Mesothelial cell of epicardium (in vitro differentiated cells): ENCODE measurements around the gene FAM89B. TPM values are rescaled to one million over a fixed set of nuclear protein-coding genes. Genes with fewer than 3 reads are reported as not detected.

Source experiments
- DNase-seq, 2 experiments: peaks; one replicate each; pipeline ENCODE4 v3.0.0; 2021; ENCODE audit warnings: low spot score in 2 of 2; ENCODE audit not compliant: unreplicated experiment in 2 of 2
- H3K27ac Mint-ChIP-seq: 2 replicates; pipeline ENCODE4 v1.8.0; 2021; ENCODE audit warnings: mixed read lengths
- H3K27me3 Mint-ChIP-seq: 2 replicates; pipeline ENCODE4 v1.8.0; 2021; ENCODE audit warnings: low read depth, mixed read lengths
- H3K36me3 Mint-ChIP-seq: 2 replicates; pipeline ENCODE4 v1.8.0; 2021; ENCODE audit warnings: mixed read lengths
- H3K4me1 Mint-ChIP-seq: 2 replicates; pipeline ENCODE4 v1.8.0; 2021; ENCODE audit warnings: mixed read lengths
- H3K4me3 Mint-ChIP-seq: 2 replicates; pipeline ENCODE4 v1.8.0; 2021; ENCODE audit warnings: mild to moderate bottlenecking, moderate library complexity, mixed read lengths
- H3K9me3 Mint-ChIP-seq: 2 replicates; pipeline ENCODE4 v1.8.0; 2021; ENCODE audit warnings: mixed read lengths
- total RNA-seq: library from RNA; stranded (reverse); gene quantifications from 3 replicates; pipeline ENCODE4 v1.2.1, GENCODE V29; 2021
- TF ChIP-seq, protein P1 (sequence below): fragments of 200-600 bp; sonication (generic); IDR thresholded peaks from one replicate; pipeline ENCODE4 v1.5.0; 2021; ENCODE audit warnings: antibody characterized with exemption; ENCODE audit not compliant: unreplicated experiment

Gene FAM89B
- total RNA-seq, 1 donor from 2014 or later: 57.6 TPM

GRCh38 chr11:65585396-65586246, 13.3 kb downstream of the FAM89B start:
- Mint-ChIP-seq H3K27me3 (peaks cover 9% of the 10 kb centered on the region), H3K9me3 (no peaks in the 10 kb centered on the region), H3K36me3 (peaks cover 7% of the 10 kb centered on the region), H3K4me3 (no peak overlapping the region), H3K4me1 (peaks cover 4% of the 10 kb centered on the region), H3K27ac (no peak overlapping the region)
- DNase-seq: no peak
- TF ChIP-seq, protein P1, sequence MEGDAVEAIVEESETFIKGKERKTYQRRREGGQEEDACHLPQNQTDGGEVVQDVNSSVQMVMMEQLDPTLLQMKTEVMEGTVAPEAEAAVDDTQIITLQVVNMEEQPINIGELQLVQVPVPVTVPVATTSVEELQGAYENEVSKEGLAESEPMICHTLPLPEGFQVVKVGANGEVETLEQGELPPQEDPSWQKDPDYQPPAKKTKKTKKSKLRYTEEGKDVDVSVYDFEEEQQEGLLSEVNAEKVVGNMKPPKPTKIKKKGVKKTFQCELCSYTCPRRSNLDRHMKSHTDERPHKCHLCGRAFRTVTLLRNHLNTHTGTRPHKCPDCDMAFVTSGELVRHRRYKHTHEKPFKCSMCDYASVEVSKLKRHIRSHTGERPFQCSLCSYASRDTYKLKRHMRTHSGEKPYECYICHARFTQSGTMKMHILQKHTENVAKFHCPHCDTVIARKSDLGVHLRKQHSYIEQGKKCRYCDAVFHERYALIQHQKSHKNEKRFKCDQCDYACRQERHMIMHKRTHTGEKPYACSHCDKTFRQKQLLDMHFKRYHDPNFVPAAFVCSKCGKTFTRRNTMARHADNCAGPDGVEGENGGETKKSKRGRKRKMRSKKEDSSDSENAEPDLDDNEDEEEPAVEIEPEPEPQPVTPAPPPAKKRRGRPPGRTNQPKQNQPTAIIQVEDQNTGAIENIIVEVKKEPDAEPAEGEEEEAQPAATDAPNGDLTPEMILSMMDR: no peak

DNA sequence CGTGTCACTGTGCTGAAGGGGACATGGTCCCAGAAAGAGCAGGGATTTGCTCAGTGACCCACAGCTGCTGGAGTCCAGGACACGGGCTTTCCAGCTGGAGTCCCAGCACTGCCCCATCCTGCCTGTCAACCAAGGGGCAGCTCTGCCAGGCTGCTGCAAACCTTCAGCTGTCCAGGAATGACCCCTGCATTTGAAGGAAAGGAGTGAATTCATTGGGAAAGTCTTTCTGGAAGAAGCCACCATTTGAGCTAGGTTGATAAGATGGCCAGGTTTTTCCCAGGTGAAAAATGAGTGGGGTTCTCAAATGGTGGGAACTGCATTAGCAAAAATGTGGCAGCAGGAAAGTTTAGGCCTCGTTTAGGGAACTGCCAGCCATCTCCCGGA, 13.9 kb downstream of the FAM89B start:
- H3K9me3 Mint-ChIP-seq: no peaks in the 10 kb centered on the region
- no peak overlapping the region for H3K27ac Mint-ChIP-seq
- no peak overlapping the region for H3K4me3 Mint-ChIP-seq
- TF ChIP-seq, protein P1: no peak
- H3K36me3 Mint-ChIP-seq: peaks cover 7% of the 10 kb centered on the region
- no peak for DNase-seq
- peaks cover 11% of the 10 kb centered on the region for H3K27me3 Mint-ChIP-seq
- H3K4me1 Mint-ChIP-seq: peaks cover 4% of the 10 kb centered on the region

GRCh38 chr11:65586676-65587075, 14.3 kb downstream of the FAM89B start:
- H3K36me3 Mint-ChIP-seq: peaks cover 5% of the 10 kb centered on the region
- peaks cover 14% of the 10 kb centered on the region for H3K27me3 Mint-ChIP-seq
- no peaks in the 10 kb centered on the region for H3K9me3 Mint-ChIP-seq
- DNase-seq: no peak
- TF ChIP-seq, protein P1: no peak
- no peak overlapping the region for H3K27ac Mint-ChIP-seq
- peaks cover 4% of the 10 kb centered on the region for H3K4me1 Mint-ChIP-seq
- H3K4me3 Mint-ChIP-seq: no peak overlapping the region

DNA sequence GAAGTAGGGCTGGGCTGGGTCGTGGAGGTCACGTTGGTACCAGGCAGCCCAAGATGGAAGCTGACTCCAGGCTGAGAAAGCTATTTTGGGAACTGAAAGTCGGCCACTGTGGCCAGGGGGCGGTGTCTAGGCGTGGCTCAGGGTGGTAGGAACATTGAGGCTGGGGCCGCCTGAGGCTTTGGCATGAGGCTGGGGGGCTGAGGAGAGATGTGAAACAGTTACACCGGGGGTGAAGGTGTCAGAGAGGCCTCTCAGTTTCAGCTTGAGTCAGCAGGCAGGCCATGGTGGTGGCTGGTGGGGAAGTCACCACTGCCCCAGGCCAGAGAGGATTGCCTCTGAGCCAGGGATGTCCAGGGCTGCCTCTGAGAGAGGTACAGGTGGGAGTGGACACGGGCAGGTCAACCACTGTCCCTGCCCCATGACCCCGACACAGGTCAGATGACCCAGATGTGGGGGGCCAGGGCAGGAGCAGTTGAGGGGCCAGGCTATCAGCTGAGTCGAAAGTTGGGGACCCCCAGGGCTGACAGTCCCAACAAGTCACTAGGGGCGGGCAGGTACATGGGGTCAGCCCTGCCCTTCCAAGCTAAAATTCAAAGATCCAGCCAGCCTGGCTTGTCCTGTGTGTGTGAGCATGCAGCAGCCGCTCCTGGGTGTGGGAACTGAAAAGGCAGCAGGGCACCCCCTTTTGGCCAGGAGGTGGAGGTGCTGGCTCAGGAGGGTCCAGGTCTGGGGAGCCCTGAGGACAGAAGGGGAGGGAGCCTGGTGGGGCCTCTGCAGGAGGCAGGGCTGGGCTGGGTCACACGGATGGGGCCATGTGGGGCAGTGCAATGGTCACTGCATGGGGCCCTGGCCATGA, 16.1 kb downstream of the FAM89B start:
- peaks cover 26% of the 10 kb centered on the region for H3K27me3 Mint-ChIP-seq
- no peak overlapping the region for H3K4me3 Mint-ChIP-seq
- H3K4me1 Mint-ChIP-seq: peaks cover 14% of the 10 kb centered on the region
- H3K36me3 Mint-ChIP-seq: peaks cover 4% of the 10 kb centered on the region
- TF ChIP-seq, protein P1: peak; percentile 41
- H3K9me3 Mint-ChIP-seq: no peaks in the 10 kb centered on the region
- H3K27ac Mint-ChIP-seq: no peak overlapping the region
- no peak for DNase-seq

- peaks cover 4% of the 10 kb centered on the region for H3K36me3 Mint-ChIP-seq
- H3K4me1 Mint-ChIP-seq: peaks cover 14% of the 10 kb centered on the region
- no peak for DNase-seq
- H3K9me3 Mint-ChIP-seq: no peaks in the 10 kb centered on the region
- no peak overlapping the region for H3K4me3 Mint-ChIP-seq
- TF ChIP-seq, protein P1: no peak
- H3K27me3 Mint-ChIP-seq: peaks cover 22% of the 10 kb centered on the region
- H3K27ac Mint-ChIP-seq: no peak overlapping the region
Observed at GRCh38 chr11:65589444-65590239, 17.3 kb downstream of the FAM89B start.
